Stimulated activated CD4-positive, alpha-beta T cell treated with anti-CD3 and anti-CD28 coated beads, Interleukin-15, amount 100 ng/mL, for 1 hour (primary cell): ENCODE results near the gene GSK3B.
"Not testable (repeated sequence)": the region's sequence is repeated elsewhere in the genome, so short reads cannot be mapped to it uniquely, and the experiment has no call there.

Source experiments
- DNase-seq, 2 donors: peaks; one replicate each; pipeline ENCODE4 v3.0.0-alpha.2; 2020; ENCODE audit warnings: low read depth in 1 of 2, low spot score in 1 of 2

GSK3B gene

GRCh38 chr3:120057626-120058025, 36.6 kb downstream of the GSK3B start:
- DNase-seq, result no peak

- no peak for DNase-seq
Measured at GRCh38 chr3:120057029-120057428, 37.2 kb downstream of the GSK3B start.

GRCh38 chr3:120053647-120054046, 40.6 kb downstream of the GSK3B start:
- DNase-seq, result not testable (repeated sequence)

DNA sequence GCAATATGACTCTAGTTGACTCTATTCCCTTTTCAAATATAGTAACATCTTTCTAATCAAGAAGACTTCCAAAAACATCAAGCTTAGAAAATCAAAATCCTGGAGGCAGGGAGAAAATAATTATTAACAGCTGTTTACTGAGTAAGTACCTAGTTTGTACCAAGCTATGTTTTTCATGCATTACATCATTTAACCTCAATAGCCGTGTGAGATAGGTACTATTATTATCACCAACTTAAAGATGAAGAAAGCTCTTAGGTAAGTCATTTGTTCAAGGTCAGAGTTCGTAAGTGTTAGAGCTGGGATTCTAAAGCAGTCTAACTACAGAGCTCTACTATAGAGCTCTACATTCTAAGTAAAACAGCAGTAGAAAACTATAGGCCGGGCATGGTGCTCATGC, 41.6 kb downstream of the GSK3B start:
- no peak for DNase-seq

DNA sequence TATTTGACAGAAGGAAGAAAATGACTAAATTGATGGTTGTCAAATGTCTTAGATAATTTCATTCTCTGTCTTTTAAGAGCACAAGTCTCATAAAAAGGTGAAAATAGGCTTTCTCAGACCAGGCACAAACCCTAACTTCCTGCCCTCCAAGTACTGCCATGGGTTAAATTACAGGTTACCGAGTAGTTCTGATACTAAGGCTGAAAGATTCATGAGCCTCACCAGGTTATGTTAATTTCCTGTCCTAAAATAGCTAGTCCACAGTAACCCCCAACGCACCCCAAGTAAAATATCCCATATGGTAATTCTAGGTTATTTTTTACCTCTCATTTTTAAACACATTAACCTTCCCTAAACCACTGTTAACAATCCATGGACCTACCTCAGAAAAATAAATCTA, 42.0 kb downstream of the GSK3B start:
- DNase-seq, result no peak

- DNase-seq, result not testable (repeated sequence)
Measured at GRCh38 chr3:120051570-120051969, 42.7 kb downstream of the GSK3B start.

GRCh38 chr3:120049881-120050539, 44.2 kb downstream of the GSK3B start:
- DNase-seq, result no peak

GRCh38 chr3:120049072-120049471, 45.2 kb downstream of the GSK3B start:
- no peak for DNase-seq

DNA sequence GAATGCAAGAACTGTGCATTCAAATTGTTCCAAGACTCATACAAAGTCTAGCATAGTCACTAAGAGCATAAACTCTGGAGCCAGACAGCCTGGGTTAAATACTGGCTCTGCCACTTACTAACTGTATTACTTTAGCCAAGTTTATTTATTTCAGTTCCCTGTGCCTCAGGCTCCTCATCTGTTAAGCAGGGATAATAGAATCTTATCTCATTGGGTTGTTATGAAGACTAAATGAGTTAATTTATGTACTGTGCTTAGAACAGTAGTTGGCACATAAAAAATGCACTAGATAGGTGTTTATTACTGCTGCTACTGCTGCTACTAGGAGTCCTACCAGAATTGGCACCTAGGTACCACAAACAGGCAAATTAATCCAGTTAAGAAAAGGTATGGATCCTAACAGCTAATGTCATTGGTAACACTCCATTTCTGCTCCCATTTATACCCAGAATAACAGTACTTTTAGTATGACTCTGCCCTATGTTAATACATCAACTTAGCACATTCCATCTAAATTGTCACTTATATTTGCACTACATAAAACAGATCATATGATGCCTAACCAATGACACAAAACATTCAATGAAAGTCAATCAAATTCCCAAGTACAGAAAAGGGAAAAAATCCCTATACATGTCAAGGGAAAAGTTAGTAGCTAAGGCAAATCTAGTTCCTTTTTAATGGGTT, 45.7 kb downstream of the GSK3B start:
- no peak for DNase-seq

DNA sequence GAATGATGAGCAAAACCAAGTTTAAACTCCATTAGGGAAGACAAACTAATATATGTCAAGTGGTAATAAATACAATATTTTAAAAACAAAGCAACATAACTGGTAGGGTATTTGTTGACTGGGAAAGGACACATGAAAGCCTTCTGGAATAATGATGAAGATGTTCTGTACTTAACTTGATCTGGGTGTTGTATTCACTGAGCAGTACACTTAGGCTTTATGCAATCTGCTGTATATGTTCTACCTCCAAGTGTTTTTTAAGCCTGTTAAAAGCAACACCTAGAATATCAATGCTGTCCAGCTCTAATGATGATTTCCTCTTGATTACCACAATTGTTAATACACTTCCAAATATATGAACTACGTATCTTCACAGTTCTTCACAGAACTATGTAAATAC, 46.6 kb downstream of the GSK3B start:
- DNase-seq, result no peak

- DNase-seq, result no peak
Measured at GRCh38 chr3:120040813-120041377, 53.4 kb downstream of the GSK3B start.

DNA sequence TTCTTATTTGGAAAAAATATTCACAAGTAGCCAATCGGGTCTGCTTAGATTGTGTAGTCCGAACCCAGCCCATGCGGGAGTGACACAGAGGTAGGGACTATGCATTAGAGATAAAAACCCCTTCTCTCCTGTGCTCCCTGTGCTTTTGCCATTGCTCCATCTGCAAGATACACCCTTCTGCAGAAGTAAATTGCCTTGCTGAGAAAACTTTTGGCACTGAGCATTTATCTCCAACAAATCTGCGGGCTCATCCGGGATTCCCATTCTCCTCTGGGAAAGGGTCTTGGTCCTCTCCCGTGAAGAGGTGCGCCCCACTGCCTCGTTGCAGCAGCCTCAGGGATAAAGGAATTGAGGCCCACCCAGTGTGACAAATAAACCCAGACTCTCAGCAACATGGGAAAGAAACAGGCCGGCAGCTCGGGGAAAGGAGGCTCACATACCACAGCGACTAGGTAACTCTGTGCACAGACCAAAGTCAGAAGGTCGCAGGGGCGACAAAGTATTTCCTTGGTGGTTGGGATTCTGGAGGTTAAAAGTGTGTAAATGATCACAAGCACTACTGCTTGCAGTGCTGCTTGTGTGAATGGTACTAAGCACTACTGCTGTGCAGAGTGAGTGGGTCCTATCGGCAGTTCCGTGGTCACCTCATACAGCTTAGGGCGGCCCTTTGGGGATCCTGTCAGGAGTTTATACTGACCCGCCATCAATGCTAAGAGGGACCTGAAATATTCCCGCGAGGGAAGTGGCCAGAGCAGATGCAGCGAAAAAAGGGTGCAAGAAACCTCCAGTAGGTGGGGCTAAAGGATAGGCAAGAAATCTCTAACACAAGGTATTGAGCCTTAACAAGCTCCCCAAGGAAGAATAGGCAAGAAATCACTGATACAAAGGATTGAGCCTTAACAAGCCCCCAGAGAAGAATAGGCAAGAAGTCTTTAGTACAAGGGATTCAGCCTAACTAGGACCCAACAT, 54.3 kb downstream of the GSK3B start:
- no peak for DNase-seq

DNA sequence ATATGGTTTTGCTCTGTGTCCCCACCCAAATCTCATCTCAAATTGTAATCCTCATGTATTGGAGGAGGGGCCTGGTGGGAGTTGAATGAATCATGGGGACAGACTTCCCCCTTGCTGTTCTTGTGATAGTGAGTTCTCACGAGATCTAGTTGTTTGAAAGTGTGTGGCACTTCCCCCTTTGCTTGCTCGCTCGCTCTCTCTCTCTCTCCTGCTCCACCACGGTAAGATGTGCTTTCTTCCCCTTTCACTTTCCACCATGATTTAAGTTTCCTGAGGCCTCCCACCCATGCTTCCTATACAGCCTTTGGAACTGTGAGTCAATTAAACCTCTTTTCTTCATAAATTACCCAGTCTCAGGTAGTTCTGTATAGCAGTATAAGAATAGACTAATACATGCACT, 60.7 kb downstream of the GSK3B start:
- no peak for DNase-seq

DNA sequence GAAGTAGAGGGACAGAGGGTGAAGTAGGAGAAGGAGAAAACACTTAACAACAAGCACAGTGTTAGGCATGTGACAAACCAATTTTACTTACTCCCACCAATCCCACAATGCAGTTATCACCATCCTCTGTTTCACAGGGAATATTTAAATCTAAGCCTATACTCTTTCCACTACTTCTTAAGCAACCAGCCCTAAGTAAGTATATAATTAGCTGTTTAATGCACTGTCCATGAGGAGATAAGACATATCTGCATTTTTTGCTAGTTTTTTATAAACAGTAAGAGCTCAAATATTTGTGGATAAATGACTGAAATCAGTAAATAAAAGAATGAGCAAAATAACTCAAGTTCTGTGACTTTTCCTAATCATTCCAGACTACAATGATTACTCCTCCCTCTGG, 62.7 kb downstream of the GSK3B start:
- DNase-seq, result no peak

- DNase-seq, result no peak
Measured at GRCh38 chr3:120029749-120030148, 64.5 kb downstream of the GSK3B start.

DNA sequence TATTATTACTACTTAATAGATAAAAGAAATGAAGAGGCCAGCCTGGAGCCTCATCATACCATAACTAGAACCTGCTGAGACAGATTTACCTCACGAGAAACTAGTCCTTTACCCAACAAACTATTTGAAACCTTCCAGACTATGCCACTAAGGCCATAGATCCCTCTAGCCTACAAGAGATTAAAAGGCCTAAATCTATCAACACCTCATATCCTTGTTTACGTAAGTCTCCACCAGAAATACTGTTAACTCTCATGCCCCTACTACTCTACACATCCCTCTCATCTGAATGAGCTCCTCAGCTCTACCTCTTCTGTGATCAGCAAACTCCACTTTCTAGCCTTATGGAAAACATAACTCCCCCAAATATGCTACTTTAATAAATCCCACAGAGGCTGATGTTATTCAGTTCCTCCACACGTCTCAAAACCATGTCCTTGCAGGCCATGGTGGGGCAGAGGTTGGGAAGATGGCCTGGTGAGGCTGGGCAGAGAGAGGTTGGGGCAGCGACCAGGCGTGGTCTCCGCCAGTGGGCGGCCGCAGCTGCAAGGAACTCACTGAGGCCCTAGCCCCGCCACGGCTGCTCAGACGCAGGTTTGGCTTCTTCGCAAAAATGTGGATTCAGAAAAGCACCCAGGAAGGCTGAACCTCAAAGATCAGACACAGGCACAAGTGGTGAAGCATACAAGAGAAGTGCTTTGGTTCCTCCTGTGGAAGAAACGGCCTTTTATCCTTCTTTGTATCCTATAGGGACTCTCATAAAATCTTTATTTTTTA, 65.8 kb downstream of the GSK3B start:
- DNase-seq, result no peak

DNA sequence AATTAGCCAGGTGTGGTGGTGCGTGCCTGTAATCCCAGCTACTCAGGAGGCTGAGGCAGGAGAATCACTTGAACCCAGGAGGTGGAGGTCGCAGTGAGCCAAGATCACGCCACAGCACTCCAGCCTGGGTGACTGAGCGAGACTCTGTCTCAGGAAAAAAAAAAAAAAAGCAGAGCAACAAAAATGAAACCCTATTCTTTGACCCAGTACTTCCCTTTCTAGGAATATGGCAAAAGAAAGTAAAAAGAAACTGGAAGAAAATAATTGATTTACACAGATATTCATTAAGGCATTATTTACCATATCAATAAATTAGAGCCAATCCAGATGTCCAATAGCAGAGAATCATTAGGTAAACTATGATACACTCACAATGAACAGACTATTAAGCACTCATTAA, 67.0 kb downstream of the GSK3B start:
- no peak for DNase-seq

GRCh38 chr3:120025520-120025919, 68.7 kb downstream of the GSK3B start:
- no peak for DNase-seq

DNA sequence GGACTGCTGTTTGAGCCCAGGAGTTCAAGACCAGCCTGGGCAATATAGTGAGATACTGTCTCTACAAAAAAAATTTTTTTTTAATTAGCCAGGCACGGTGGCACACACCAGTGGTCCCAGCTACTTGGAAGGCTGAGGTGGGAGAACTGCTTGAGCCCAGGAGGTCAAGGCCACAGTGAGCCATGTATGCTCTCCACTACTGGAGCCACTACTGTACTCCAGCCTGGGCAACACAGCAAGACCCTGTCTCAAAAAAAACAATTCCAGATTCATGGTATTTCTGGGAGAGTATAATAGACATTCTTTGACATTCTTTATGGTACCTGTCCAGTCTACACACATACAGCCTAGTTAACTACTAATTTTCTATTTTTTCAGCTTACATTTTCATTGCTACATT, 70.1 kb downstream of the GSK3B start:
- no peak for DNase-seq

DNA sequence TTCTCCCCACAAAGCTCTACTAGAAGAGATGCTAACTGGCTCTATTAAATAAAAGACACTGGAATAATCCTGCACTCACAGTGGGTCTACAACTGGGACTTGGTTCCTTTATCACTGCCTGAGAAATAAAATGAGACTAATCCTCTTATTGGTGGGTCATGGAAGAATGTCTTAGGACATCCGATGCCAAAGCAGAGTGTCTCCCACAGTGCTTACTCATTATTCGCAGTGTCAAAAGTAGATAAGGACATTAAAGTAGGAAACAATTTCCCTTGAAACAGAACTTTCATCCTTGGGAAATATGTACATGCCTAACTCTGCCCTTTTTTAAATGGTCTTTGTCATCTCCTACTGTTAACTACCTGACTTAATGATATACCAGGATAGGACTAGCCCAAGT, 71.5 kb downstream of the GSK3B start:
- no peak for DNase-seq

DNA sequence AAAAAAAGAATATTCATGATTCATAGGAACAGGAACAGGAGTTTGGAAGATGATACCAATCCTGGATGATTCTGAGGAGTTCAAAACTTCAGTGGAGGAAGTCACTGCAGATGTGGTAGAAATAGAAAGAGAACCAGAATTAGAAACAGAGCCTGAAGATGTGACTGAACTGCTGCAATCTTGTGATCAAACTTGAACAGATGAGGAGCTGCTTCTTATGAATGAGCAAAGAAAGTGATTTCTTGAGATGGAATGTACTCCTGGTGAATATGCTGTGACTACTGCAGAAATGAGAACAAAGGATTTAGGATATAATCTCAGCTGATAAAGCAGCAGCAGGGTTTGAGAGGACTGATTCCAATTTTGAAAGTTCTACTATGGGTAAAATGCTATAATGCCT, 72.7 kb downstream of the GSK3B start:
- no peak for DNase-seq
